GM19397 (cell line): ENCODE data around the gene BBS9.
"Not testable (repeated sequence)": the region's sequence is repeated elsewhere in the genome, so short reads cannot be mapped to it uniquely, and the experiment has no call there.

Experiments
- ATAC-seq: cut with Tn5 transposase; IDR thresholded peaks from one replicate; pipeline ENCODE4 v1.9.1; 2021; ENCODE audit warnings: mild to moderate bottlenecking, moderate library complexity; ENCODE audit not compliant: unreplicated experiment

BBS9 gene

DNA sequence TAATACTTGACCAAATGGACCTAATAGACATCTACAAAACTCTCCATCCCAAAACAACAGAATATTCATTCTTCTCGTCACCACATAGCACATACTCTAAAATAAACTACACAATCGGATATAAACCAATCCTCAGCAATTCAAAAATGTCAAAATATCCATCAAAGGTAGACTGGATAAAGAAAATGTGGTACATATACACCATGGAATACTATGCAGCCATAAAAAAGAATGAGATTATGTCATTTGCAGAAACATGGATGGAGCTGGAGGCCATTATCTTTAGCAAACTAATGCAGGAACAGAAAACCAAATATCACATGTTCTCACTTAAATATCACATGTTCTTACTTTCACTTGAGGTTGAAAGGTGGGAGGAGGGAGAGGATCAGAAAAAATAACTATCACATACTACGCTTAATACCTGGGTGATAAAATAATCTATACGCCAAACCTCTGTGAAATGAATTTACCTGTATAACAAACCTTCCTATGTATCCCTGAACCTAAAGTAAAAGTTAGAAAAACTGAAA lies 142.5 kb downstream of the BBS9 start:
- not testable (repeated sequence) for ATAC-seq

- no peak for ATAC-seq
Measured at GRCh38 chr7:33273356-33273755, 144.0 kb downstream of the BBS9 start.

GRCh38 chr7:33276325-33276724 lies 147.0 kb downstream of the BBS9 start:
- no peak for ATAC-seq

DNA sequence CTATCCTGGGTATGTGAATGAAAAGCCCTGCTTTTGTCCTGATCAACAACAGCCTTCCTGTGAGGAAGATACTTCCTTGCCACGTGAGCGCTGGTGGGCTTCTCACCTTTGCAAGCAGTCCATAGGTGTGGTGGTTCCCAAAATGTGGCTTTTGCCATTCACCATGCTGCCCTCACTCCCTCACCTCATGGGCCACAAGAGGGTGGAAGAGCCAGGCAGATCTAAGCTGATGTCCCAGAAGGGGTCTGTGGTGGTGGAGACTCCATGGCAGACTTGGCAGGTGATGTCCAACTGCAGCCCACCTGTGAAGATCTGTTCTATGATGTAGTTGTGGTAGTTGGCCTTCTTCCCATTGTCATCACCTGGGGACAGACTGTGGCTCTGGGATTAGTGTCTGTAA lies 147.4 kb downstream of the BBS9 start:
- no peak for ATAC-seq

GRCh38 chr7:33278095-33278494 lies 148.7 kb downstream of the BBS9 start:
- no peak for ATAC-seq

- ATAC-seq = no peak
Measured at GRCh38 chr7:33286501-33286900, 157.1 kb downstream of the BBS9 start.

DNA sequence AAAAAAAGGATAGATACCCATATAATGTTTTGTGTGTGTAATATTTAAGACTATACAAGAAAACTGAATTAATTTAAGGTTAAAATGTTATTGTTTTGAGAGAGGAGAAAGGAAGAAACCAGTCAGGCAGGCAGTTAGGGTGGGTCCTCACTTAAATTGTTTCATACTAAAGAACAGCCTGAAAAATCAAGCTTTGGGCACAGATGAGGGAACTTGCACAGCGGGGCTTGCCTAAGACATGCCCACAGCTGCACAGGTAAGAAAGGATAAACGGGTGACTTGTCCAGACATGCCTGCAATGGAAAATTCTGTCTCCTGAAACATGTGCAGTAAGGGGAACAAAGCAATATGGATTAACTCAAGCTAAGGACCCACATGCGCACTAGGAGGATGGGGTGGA lies 158.4 kb downstream of the BBS9 start:
- no peak for ATAC-seq

GRCh38 chr7:33298848-33299247 lies 169.5 kb downstream of the BBS9 start:
- no peak for ATAC-seq

GRCh38 chr7:33299425-33299824 lies 170.1 kb downstream of the BBS9 start:
- no peak for ATAC-seq

DNA sequence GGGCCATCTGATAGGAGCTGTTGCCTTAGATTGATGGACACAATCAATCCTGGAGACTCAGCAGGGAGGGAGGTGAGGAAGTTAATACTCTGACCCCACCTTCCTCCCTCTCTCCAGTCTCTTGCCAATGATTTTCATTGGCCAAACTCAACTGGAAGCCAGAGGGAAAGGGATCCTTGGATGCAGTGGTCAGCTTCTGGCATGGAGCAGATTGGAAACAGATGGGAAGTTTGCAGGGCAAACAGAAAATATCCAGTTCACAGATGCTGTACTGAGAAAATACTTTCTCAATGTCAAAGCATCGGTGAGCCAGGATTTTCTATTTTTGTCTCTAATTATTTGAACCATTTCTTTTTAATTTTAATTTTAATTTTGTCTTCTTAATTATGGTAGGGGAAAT lies 170.8 kb downstream of the BBS9 start:
- ATAC-seq = no peak

GRCh38 chr7:33300742-33301141 lies 171.4 kb downstream of the BBS9 start:
- no peak for ATAC-seq

DNA sequence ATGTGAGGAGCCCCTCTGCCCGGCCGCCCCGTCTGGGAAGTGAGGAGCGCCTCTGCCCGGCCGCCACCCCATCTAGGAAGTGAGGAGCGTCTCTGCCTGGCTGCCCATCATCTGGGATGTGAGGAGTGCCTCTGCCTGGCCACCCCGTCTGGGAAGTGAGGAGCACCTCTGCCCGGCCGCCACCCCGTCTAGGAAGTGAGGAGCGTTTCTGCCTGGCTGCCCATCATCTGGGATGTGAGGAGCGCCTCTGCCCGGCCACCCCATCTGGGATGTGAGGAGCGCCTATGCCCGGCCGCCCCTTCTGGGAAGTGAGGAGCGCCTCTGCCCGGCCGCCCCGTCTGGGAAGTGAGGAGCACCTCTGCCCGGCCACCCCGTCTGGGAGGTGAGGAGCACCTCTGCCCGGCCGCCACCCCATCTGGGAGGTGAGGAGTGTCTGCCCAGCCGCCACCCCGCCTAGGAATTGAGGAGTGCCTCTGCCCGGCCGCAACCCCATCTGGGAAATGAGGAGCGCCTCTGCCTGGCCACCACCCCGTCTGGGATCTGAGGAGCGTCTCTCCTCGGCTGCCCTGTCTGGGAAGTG lies 174.7 kb downstream of the BBS9 start:
- ATAC-seq = not testable (repeated sequence)

DNA sequence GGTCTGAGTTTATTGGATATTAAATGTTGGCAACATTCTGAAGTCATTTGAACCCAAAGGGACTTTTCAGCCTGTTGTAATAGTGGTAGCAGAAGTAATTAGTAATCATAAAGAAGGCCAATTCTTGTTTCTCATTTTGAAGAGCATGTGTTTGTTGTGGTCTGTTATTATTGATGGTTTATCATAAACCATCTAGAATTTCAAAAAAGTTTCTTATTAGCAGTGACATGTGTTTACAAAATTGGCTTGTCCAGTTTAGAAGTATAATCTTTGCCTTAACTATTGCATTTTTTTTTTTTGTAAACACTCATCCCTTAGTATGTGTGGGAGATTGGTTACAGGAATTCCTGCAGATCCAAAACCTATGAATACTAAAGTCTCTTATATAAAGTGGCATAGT lies 177.8 kb downstream of the BBS9 start:
- ATAC-seq = no peak

DNA sequence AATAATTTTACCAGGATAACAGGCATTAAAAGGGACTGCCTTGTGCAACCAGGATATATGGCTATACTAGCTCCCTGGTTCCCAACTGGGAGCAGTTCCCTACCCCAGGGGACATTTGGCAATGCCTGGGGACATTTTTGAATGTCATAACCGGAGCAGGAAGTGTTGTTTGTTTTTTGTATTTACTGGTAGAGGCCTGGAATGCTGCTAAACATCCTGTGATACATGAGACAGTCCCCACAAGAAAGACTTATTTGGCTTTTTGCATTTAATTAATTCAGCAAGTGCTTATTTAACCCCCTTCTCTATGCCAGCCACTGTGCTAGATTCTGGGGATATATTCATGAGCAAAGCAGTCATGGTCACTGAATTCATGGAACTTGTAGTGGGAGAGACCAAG lies 181.2 kb downstream of the BBS9 start:
- no peak for ATAC-seq

GRCh38 chr7:33325754-33326484 lies 196.6 kb downstream of the BBS9 start:
- ATAC-seq = no peak

DNA sequence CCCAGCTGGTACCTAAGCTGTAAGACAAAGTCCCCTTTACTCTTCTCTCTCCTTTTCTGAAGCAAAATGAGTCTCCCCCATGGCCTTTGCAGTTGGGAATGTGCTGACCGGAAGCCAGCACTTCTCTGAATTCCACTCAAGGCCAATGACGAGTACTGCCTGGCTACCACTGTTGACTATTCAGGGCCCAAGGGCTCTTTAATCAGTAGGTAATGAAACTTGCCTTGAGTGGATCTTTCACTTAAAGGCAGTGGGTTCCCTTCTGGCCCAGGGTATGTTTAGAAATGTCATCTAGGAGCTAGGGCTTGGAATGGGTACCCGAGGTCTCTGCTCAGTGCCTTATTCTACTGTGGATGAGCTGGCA lies 197.1 kb downstream of the BBS9 start:
- ATAC-seq = no peak

DNA sequence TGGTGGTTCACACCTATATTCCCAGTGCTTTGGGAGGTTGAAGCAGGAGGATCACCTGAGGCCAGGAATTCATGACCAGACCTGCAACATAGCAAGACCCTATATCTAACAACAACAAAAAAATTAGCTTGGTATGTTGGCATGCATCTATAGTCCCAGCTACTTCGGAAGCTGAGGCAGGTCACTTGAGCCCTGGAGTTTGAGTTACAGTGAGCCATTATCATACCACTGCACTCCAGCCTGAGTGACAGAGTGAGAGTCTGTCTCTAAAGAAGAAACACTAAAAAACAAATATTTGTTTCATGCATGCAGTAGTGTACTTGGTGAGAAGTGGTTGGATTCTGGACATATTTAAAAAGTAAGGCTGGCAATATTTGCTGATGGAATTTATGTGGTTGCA lies 198.1 kb downstream of the BBS9 start:
- no peak for ATAC-seq

DNA sequence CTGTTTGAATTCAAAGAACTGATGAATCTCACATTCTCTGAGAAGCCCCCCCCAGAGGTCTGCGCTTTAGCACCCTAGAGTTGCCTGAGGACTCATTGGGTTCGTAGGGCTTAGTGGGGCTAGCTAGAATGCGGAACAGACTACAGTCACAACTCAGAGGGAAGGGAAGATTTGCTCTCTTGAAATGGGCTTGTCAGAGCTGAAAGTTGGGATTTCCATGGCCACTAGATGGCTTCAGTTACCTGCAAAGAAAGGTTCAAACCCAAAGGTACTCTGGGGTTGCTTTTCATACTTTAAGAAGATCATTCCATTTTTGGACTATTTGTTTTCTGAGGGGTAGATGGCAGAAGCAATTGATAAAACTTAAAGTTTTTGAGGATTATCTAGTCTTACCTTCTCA lies 205.0 kb downstream of the BBS9 start:
- ATAC-seq = no peak

DNA sequence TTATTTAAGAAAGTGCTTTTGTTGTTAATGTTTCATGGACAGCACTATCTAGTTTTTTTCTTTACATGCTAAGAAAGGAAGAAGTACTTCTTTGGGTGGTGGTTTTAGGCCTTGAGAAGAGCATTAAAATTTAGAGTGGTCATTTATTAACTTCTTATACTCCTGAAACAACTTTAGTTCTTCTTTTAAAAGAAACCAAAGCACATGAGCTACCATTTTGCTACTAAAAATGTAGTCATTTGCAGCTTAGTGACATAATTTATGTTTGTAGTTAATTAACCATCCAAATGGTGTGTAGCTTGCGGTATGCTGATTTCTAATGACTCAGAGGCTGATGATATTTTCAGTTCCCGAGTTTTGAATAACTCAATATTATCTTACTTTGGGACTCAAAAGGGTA lies 207.5 kb downstream of the BBS9 start:
- no peak for ATAC-seq

DNA sequence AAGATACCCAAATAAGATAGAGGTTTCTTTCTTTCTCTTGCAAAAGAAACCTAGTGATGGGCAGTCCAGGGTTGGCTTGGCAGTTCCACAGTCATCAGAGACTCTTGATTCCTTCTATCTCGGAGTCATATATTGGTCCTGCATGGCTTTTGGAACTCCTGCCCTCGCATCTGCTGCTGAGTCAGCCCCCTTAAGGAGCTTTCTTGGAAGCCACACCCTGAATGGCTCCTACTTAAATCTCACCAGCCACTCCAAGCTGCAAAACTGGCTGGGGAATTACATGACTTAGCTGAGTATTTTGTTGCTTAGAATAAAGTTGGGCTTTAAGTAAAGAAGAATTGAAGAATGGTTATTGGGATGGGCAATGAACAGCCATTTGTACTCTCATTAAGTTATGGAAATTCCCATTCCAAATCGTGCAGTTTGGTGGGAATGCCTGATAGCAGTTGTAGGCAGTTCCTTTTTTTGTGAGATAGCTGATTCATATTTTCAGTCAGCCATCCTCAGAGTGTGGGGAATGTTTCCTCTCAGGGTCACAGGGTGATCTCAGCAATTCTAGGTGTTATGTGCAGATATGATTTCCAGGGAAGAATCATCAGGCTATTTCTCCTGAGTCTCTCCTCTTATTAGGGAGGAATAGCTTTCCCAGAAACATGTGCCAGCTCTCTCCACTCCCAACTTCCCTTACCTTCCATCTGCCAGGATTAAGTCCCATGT lies 209.9 kb downstream of the BBS9 start:
- ATAC-seq = no peak

GRCh38 chr7:33346055-33346454 lies 216.7 kb downstream of the BBS9 start:
- no peak for ATAC-seq

DNA sequence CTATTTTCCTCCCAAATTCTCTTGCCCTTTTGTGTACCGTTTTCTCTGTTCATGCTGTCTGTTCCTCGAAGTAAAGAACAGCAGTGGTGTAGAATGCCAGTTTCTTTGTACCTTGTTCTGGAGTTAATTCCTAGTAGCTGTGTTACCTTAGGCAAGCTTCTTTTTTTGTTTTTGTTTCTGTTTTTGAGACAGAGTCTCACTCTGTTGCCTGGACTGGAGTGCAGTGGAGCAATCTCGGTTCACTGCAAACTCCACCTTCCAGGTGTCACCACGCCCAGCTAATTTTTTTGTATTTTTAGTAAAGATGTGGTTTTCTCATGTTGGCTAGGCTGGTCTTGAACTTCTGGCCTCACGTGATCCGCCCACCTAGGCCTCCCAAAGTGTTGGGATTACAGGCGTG lies 221.2 kb downstream of the BBS9 start:
- ATAC-seq = no peak
